GM12801 (cell line): ENCODE data around the gene COG5.

Source experiments
- TF ChIP-seq, protein P1 (sequence below): IDR thresholded peaks from one replicate; pipeline ENCODE4 v1.5.1; 2011; ENCODE audit warnings: control low read depth; ENCODE audit not compliant: insufficient read length; ENCODE audit errors: extremely low read depth

COG5 gene

DNA sequence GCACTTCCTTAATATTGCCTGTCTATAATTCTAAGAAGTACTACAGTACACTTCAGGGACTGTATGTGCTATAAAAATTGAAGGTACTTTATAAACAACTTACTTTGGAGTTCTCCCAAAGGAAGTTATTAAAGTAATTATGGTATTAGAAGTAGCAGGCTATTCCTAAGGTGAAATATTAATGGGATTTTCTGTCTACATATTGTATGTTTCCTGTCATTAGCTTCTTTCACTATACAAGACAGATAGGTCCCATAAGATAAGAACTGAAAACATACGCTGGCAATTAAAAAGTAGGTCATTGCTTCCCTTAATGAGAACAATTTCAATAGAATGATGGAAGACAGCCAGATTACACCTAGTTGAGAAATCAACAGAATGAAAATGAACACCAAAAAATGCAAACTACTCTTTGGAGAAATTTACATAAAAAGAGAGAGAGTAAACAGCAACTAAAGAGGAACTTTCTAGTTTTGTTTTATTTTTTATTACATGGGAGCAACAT, 248.0 kb downstream of the COG5 start:
- TF ChIP-seq, protein P1, sequence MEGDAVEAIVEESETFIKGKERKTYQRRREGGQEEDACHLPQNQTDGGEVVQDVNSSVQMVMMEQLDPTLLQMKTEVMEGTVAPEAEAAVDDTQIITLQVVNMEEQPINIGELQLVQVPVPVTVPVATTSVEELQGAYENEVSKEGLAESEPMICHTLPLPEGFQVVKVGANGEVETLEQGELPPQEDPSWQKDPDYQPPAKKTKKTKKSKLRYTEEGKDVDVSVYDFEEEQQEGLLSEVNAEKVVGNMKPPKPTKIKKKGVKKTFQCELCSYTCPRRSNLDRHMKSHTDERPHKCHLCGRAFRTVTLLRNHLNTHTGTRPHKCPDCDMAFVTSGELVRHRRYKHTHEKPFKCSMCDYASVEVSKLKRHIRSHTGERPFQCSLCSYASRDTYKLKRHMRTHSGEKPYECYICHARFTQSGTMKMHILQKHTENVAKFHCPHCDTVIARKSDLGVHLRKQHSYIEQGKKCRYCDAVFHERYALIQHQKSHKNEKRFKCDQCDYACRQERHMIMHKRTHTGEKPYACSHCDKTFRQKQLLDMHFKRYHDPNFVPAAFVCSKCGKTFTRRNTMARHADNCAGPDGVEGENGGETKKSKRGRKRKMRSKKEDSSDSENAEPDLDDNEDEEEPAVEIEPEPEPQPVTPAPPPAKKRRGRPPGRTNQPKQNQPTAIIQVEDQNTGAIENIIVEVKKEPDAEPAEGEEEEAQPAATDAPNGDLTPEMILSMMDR, result no peak

DNA sequence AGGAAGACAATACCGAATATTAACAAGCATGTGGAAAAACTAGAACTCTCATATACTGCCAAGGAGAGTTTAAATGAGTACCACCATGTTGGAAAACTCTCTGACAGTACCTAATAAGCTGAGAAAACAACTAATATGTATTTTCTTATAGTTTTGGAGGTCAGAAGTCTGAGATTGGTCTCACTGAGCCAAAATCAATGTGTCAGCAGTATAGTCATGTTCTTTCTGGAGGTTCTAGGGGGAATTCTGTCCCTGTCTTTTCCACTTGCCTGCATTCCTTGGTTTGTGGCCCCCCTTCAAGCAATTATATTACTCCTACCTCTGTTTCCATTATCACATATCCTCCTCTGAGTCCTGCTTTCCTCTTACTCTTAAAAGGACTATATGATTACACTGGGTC, 250.4 kb downstream of the COG5 start:
- TF ChIP-seq, protein P1, result no peak

DNA sequence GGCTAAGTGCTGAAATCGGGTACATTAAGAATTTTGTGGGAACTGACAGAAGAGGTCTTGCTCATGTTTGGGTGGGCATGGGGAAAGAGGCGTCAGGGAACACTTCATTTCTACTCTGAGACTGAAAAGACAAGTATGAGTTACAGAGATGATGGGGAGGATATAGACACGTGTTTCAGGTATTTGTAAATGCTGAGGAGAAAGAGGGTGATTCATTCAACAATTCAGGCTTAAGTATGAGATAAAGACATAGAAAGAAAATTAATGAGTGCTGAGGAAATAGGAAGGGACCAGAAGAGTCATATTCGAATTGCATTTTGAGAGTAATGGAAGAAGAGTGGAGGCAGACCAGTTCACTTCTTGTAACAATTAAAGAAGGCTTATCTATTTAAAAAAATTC, 251.3 kb downstream of the COG5 start:
- TF ChIP-seq, protein P1, result no peak

DNA sequence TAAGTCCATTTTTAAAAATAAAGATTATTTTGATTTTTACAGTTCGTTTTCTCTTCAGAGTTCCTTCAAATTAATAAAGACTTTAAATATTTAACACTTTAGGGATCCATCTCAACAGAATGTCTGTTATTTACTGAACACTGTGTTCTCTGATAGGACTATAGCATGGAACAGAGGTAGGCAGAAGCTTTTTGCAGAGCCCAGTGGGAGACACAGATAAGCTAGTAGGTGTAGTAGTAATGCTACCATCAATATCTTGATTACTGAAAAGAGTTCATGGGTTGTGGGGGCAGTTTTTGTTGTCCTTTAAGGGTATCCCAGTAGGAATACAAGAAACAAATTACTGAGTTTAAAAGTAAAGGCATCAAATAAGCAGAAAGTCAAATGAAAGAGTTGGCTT, 254.4 kb downstream of the COG5 start:
- TF ChIP-seq, protein P1, result no peak

DNA sequence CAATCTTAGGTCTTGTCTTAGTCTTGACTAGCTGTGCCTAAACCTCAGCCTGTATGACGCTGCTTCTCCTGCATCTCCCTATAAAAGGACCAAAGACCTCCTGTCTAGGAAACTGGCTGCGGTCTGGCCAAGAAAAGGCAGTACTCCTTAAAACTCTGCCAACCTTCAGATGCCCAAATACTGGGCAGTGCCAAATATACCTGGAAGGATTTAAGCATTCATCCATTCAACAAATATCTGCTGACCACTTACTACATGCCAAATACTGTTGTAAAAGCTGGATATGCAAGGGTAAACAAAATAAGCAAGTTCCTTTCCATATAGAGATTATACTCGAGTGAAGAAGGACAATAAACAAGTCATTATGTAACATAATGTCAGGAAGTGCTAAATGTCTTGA, 259.1 kb downstream of the COG5 start:
- TF ChIP-seq, protein P1, result no peak

DNA sequence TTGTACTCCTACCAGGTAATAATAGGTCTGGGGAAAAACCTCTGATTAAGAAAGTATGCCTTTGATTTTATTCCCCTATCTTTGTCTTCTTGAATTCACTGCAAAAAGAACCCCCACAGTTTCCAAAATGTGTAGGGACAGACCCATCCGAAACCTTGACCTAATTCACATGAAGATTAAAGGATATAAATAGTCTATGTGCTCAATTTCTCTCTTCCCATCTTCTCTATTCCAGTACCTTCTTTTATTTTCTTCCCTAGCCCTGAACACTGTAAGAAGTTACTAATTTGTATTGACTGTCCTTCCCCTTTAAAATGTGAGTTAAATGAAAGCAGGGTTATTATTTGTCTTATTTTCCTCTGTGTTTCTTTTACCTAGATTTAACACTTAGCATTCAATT, 259.7 kb downstream of the COG5 start:
- TF ChIP-seq, protein P1, result no peak

DNA sequence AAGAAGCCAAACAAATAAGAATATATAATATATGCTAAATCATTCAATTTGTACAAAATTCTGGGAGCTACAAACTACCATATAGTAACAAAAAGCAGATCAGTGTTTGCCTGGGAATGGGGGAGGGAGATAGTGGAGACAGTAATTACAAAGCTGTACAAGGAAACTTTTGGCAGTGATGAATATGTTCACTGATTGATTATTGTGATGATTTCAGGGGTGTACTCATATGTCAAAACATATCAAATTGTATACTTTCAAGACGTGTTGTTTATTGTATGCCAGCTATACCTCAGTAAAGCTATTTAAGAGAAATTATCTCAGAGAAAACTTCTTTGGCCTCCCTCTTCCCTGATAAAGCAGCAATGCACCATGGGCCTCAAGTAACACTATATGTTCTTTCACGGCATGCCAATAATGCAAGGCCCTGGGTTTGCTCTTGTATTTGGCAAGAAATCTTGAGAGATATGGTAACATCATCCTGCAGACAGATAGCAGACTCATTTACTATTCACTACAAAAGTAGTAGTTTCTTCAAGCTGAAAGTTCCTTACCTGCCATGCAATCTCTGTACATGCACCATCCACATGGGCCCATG, 261.4 kb downstream of the COG5 start:
- TF ChIP-seq, protein P1, result no peak
